ENCODE results near the gene MAST4.

DNA sequence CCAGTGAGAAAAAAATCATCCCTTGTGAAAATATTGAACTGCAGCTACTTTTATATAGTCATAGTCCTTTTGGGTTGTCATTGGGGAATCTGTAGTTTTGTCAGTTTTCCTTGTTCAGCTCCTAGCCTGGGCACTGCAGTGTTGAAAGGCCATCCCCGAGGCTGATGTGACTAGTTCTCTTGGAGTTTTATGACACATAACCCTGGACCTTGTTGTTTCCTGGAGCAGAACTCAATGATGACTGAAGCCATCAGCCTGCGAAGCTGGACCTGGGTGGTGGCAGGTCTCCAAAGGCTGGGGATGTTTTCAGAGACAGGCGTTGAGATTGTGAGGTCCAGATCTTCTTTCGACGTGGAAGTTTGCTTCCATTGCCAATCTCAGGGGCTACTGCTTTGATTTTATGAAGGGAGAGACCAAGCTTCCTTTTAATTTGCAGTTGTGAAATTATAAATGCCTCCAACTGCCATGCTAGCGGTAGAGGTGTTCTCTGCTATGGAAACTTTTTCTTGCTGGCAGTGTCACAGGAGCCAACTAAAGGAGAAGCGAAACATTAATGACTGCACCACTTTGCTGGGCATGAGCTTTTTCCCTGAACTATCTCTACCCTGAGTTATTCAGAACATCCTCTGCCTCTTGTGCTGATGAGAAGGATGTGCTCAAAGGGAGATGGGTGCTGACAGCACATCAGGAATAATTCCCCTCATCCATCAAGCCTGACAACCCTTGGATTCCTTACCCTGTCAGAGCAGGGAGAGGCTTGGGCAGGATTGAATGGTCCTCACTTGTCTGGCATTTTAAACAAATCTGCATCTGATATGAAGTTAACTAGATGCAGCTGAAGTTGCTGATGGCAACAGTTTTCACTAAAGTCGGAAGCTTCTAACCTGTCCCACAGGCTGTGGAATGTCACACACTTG, 209.6 kb downstream of the MAST4 start:
- TF ChIP-seq POLR2AphosphoS5 (IDR thresholded peaks at IDR 0.05) (no peak), CTCF (IDR thresholded peaks at IDR 0.05) (no peak), POLR2A (IDR thresholded peaks at IDR 0.05) (no peak)
